Chondrocyte (in vitro differentiated cells): ENCODE measurements around the gene MAP7D3. TPM values are rescaled to one million over a fixed set of nuclear protein-coding genes. Genes with fewer than 3 reads are reported as not detected.

Source experiments
- DNase-seq: peaks from one replicate; pipeline ENCODE4 v3.0.0; 2021; ENCODE audit warnings: mixed read lengths, low spot score
- H3K27ac Mint-ChIP-seq: one replicate; pipeline ENCODE4 v1.8.0; 2021; ENCODE audit warnings: mild to moderate bottlenecking, moderate library complexity, mixed read lengths; ENCODE audit not compliant: unreplicated experiment
- H3K27me3 Mint-ChIP-seq: 2 replicates; pipeline ENCODE4 v1.8.0; 2021; ENCODE audit warnings: low read depth, mixed read lengths
- H3K36me3 Mint-ChIP-seq: 2 replicates; pipeline ENCODE4 v1.8.0; 2021; ENCODE audit warnings: low read depth, mixed read lengths
- H3K4me1 Mint-ChIP-seq: 2 replicates; pipeline ENCODE4 v1.8.0; 2021; ENCODE audit warnings: low read depth, mild to moderate bottlenecking, mixed read lengths
- H3K4me3 Mint-ChIP-seq: one replicate; pipeline ENCODE4 v1.8.0; 2021; ENCODE audit warnings: mild to moderate bottlenecking, moderate library complexity, mixed read lengths; ENCODE audit not compliant: unreplicated experiment
- H3K9me3 Mint-ChIP-seq: 2 replicates; pipeline ENCODE4 v1.8.0; 2021; ENCODE audit warnings: low read depth, mixed read lengths
- CTCF ChIP-seq: fragments of 200-600 bp; sonication (generic); IDR thresholded peaks from 2 replicates; pipeline ENCODE4 v1.5.0; 2021; ENCODE audit warnings: antibody characterized with exemption, mild to moderate bottlenecking, moderate library complexity
- total RNA-seq: library from RNA; stranded (reverse); gene quantifications from 3 replicates; pipeline ENCODE4 v1.2.1, GENCODE V29; 2021

MAP7D3 gene
- total RNA-seq, 1 donor from 2014 or later: 48.2 TPM

- Mint-ChIP-seq H3K4me1 (peaks cover 82% of the 10 kb centered on the region), H3K9me3 (no peaks in the 10 kb centered on the region), H3K27me3 (no peaks in the 10 kb centered on the region), H3K36me3 (no peaks in the 10 kb centered on the region), H3K27ac (peak overlapping the region; percentile 88), H3K4me3 (no peak overlapping the region)
- DNase-seq: no peak
- TF ChIP-seq CTCF: no peak
These were observed 9.6 kb upstream of the MAP7D3 start for GRCh38 chrX:136260776-136261175.

GRCh38 chrX:136259543-136259942 is 8.3 kb upstream of the MAP7D3 start:
- Mint-ChIP-seq H3K9me3 (no peaks in the 10 kb centered on the region), H3K27me3 (no peaks in the 10 kb centered on the region), H3K36me3 (no peaks in the 10 kb centered on the region), H3K4me3 (no peak overlapping the region), H3K4me1 (peaks cover 86% of the 10 kb centered on the region), H3K27ac (peak overlapping the region; percentile 88)
- TF ChIP-seq CTCF: no peak
- DNase-seq: no peak

- H3K4me3 Mint-ChIP-seq: no peak overlapping the region
- H3K36me3 Mint-ChIP-seq: no peaks in the 10 kb centered on the region
- H3K9me3 Mint-ChIP-seq: no peaks in the 10 kb centered on the region
- peaks cover 92% of the 10 kb centered on the region for H3K4me1 Mint-ChIP-seq
- H3K27me3 Mint-ChIP-seq: no peaks in the 10 kb centered on the region
- TF ChIP-seq CTCF: no peak
- DNase-seq: no peak
- peak overlapping the region; percentile 88 for H3K27ac Mint-ChIP-seq
These were observed 7.8 kb upstream of the MAP7D3 start for GRCh38 chrX:136258951-136259350.

GRCh38 chrX:136256026-136256425 is 4.8 kb upstream of the MAP7D3 start:
- Mint-ChIP-seq H3K27me3 (no peaks in the 10 kb centered on the region), H3K9me3 (no peaks in the 10 kb centered on the region), H3K4me3 (peak overlapping the region; percentile 68), H3K36me3 (no peaks in the 10 kb centered on the region), H3K27ac (peak overlapping the region; percentile 94), H3K4me1 (peaks cover 81% of the 10 kb centered on the region)
- TF ChIP-seq CTCF: no peak
- no peak for DNase-seq

- DNase-seq: no peak
- H3K9me3 Mint-ChIP-seq: no peaks in the 10 kb centered on the region
- H3K27ac Mint-ChIP-seq: peak overlapping the region; percentile 94
- no peak for TF ChIP-seq CTCF
- peaks cover 77% of the 10 kb centered on the region for H3K4me1 Mint-ChIP-seq
- H3K36me3 Mint-ChIP-seq: no peaks in the 10 kb centered on the region
- no peaks in the 10 kb centered on the region for H3K27me3 Mint-ChIP-seq
- H3K4me3 Mint-ChIP-seq: peak overlapping the region; percentile 68
These were observed 4.3 kb upstream of the MAP7D3 start for GRCh38 chrX:136255541-136255940.
